GM12892 (cell line): Measurements from ENCODE around the gene KCND1.

Experiments
- POLR2A ChIP-seq: IDR thresholded peaks from 2 replicates; pipeline ENCODE4 v1.6.1; 2011; ENCODE audit warnings: low read depth, low read length, control low read depth
- POLR2AphosphoS5 ChIP-seq: IDR thresholded peaks from 2 replicates; pipeline ENCODE4 v1.6.1; 2011; ENCODE audit warnings: low read depth, low read length, control low read depth

DNA sequence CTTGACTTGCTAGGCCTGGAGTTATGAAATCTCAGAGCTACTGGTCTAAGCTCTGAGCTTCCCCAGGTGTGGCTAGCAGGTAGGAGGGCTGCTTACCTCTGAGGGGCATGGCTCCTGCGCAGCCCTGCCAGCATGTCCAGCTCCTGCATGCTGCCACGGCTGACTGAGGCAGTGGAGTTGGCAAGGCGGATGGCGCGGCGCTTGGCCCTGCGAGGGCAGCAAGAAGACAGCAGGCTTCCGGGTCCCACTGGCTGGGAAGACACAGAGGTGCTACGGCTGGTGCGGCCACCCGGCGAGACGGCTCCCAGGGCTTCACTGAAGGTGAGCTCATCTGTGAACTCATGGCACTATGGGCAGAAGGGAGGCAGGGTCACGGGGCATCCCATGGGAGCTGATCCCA, 5.7 kb downstream of the KCND1 start:
- TF ChIP-seq POLR2A (no peak), POLR2AphosphoS5 (no peak)
